OCI-LY3 (cell line): ENCODE measurements around the gene AMMECR1.

Experiments
- H2AFZ ChIP-seq: fragments of 200-600, 300-600 bp; shearing (Covaris generic); 2 replicates; pipeline ENCODE4 v1.6.0; 2014; ENCODE audit warnings: antibody characterized with exemption, low read depth, low read length
- H3K27ac ChIP-seq: fragments of 200-600, 300-600 bp; sonication (generic); 2 replicates; pipeline ENCODE4 v1.5.1; 2014; ENCODE audit warnings: mild to moderate bottlenecking, low read length, moderate library complexity, mixed read lengths
- H3K27me3 ChIP-seq: fragments of 200-600, 300-600 bp; sonication (generic); 2 replicates; pipeline ENCODE4 v1.6.1; 2014; ENCODE audit warnings: low read depth, low read length, mixed read lengths
- H3K36me3 ChIP-seq: fragments of 200-600, 300-600 bp; sonication (generic); replicated peaks from 2 replicates; pipeline ENCODE3; 2014; ENCODE audit warnings: low read depth, low read length, mixed read lengths
- H3K4me1 ChIP-seq: fragments of 300-600, 200-600 bp; sonication (generic); 2 replicates; pipeline ENCODE4 v1.6.1; 2014; ENCODE audit warnings: low read length, mixed read lengths
- H3K4me2 ChIP-seq: fragments of 200-600, 300-600 bp; sonication (generic); 2 replicates; pipeline ENCODE4 v1.6.1; 2014; ENCODE audit warnings: low read length, mixed read lengths
- H3K4me3 ChIP-seq: fragments of 300-600, 200-600 bp; sonication (generic); 2 replicates; pipeline ENCODE4 v1.5.1; 2014; ENCODE audit warnings: antibody characterized with exemption, mild to moderate bottlenecking, low read length, moderate library complexity
- H3K79me2 ChIP-seq: fragments of 300-600, 200-600 bp; shearing (Covaris generic); 2 replicates; pipeline ENCODE4 v1.6.1; 2014; ENCODE audit warnings: mild to moderate bottlenecking, low read length, mixed read lengths
- H3K9ac ChIP-seq: fragments of 300-600, 200-600 bp; shearing (Covaris generic); 2 replicates; pipeline ENCODE4 v1.6.0; 2014; ENCODE audit warnings: mild to moderate bottlenecking, low read length, moderate library complexity
- H3K9me3 ChIP-seq: fragments of 200-600, 300-600 bp; shearing (Covaris generic); 2 replicates; pipeline ENCODE4 v1.6.1; 2014; ENCODE audit warnings: low read length, mixed read lengths; ENCODE audit not compliant: insufficient read depth
- H4K20me1 ChIP-seq: fragments of 200-600, 300-600 bp; sonication (generic); 2 replicates; pipeline ENCODE4 v1.6.1; 2016; ENCODE audit warnings: low read length, mixed read lengths; ENCODE audit not compliant: insufficient read depth
- CTCF ChIP-seq: fragments of 200-600, 300-600 bp; sonication (generic); IDR thresholded peaks from 2 replicates; pipeline ENCODE4 v1.5.1; 2014; ENCODE audit warnings: antibody characterized with exemption, low read length, low read depth
- EZH2phosphoT487 ChIP-seq: fragments of 200-600 bp; shearing (Covaris generic); IDR thresholded peaks from 2 replicates; pipeline ENCODE4 v1.6.1; 2018; ENCODE audit warnings: antibody characterized with exemption, mixed run types, low read depth

AMMECR1 gene

GRCh38 chrX:110311437-110312230 lies 6.3 kb downstream of the AMMECR1 start:
- Histone ChIP-seq H4K20me1 (peaks cover 44% of the 10 kb centered on the region), H3K27ac (no peak overlapping the region), H3K4me3 (no peak overlapping the region), H3K27me3 (no peaks in the 10 kb centered on the region), H3K9me3 (no peaks in the 10 kb centered on the region), H3K4me1 (peaks cover 26% of the 10 kb centered on the region), H2AFZ (no peak overlapping the region), H3K79me2 (peaks cover 89% of the 10 kb centered on the region), H3K4me2 (no peak overlapping the region; the same call in 1 of the 2 replicates), H3K9ac (no peak overlapping the region), H3K36me3 (no peaks in the 10 kb centered on the region)
- TF ChIP-seq EZH2phosphoT487 = no peak
- TF ChIP-seq CTCF = no peak

- Histone ChIP-seq H3K9ac (no peak overlapping the region), H3K27me3 (no peaks in the 10 kb centered on the region), H3K4me1 (peaks cover 19% of the 10 kb centered on the region), H3K36me3 (no peaks in the 10 kb centered on the region), H3K4me2 (no peak overlapping the region; the same call in 1 of the 2 replicates), H3K9me3 (no peaks in the 10 kb centered on the region), H2AFZ (no peak overlapping the region), H4K20me1 (peaks cover 36% of the 10 kb centered on the region), H3K79me2 (peaks cover 83% of the 10 kb centered on the region), H3K4me3 (no peak overlapping the region), H3K27ac (no peak overlapping the region)
- TF ChIP-seq EZH2phosphoT487 = no peak
- no peak for TF ChIP-seq CTCF
These were observed 7.0 kb downstream of the AMMECR1 start for GRCh38 chrX:110310896-110311295.

GRCh38 chrX:110310000-110310790 lies 7.7 kb downstream of the AMMECR1 start:
- no peaks in the 10 kb centered on the region for H3K27me3 ChIP-seq
- H3K27ac ChIP-seq = no peak overlapping the region
- H3K4me2 ChIP-seq = no peak overlapping the region
- H4K20me1 ChIP-seq = peaks cover 29% of the 10 kb centered on the region
- H3K9me3 ChIP-seq = no peaks in the 10 kb centered on the region
- peaks cover 12% of the 10 kb centered on the region for H3K4me1 ChIP-seq
- H3K36me3 ChIP-seq = no peaks in the 10 kb centered on the region
- H2AFZ ChIP-seq = no peak overlapping the region
- H3K4me3 ChIP-seq = no peak overlapping the region
- no peak for TF ChIP-seq EZH2phosphoT487
- TF ChIP-seq CTCF = no peak
- no peak overlapping the region for H3K9ac ChIP-seq
- H3K79me2 ChIP-seq = peaks cover 76% of the 10 kb centered on the region

- H2AFZ ChIP-seq = no peak overlapping the region
- no peaks in the 10 kb centered on the region for H3K36me3 ChIP-seq
- no peaks in the 10 kb centered on the region for H3K9me3 ChIP-seq
- peaks cover 67% of the 10 kb centered on the region for H3K79me2 ChIP-seq
- peaks cover 12% of the 10 kb centered on the region for H3K4me1 ChIP-seq
- H3K4me3 ChIP-seq = no peak overlapping the region
- no peak overlapping the region for H3K9ac ChIP-seq
- no peak overlapping the region for H3K27ac ChIP-seq
- no peak overlapping the region for H3K4me2 ChIP-seq
- TF ChIP-seq CTCF (no peak), EZH2phosphoT487 (no peak)
- peaks cover 27% of the 10 kb centered on the region for H4K20me1 ChIP-seq
- no peaks in the 10 kb centered on the region for H3K27me3 ChIP-seq
These were observed 9.7 kb downstream of the AMMECR1 start for GRCh38 chrX:110308220-110308619.
